H9 (cell line): ENCODE results near the gene EFCAB6. TPM values are rescaled to one million over a fixed set of nuclear protein-coding genes. Genes with fewer than 3 reads are reported as not detected.

Experiments
- DNase-seq: peaks from one replicate; pipeline ENCODE4 v3.0.0-alpha.2; 2017
- H2AFZ ChIP-seq: one replicate; pipeline ENCODE4 v1.6.1; 2013; ENCODE audit warnings: mild to moderate bottlenecking, low read length, control low read depth, moderate library complexity
- H2AK5ac ChIP-seq: 2 replicates; pipeline ENCODE4 v1.6.1; 2013; ENCODE audit warnings: low read length, control low read depth, mixed read lengths; ENCODE audit not compliant: insufficient read length
- H2BK120ac ChIP-seq: one replicate; pipeline ENCODE4 v1.6.1; 2013; ENCODE audit warnings: low read depth, mild to moderate bottlenecking, low read length, control low read depth, inconsistent platforms; ENCODE audit not compliant: poor library complexity, severe bottlenecking
- H2BK12ac ChIP-seq: 2 replicates; pipeline ENCODE4 v1.6.1; 2013; ENCODE audit warnings: low read length, control low read depth, mixed read lengths, low read depth; ENCODE audit not compliant: insufficient read length
- H2BK15ac ChIP-seq: 2 replicates; pipeline ENCODE4 v1.6.1; 2013; ENCODE audit warnings: low read depth, low read length, control low read depth
- H2BK20ac ChIP-seq: one replicate; pipeline ENCODE4 v1.6.1; 2013; ENCODE audit warnings: low read depth, mild to moderate bottlenecking, low read length, control low read depth, inconsistent platforms; ENCODE audit not compliant: poor library complexity, severe bottlenecking
- H2BK5ac ChIP-seq: 2 replicates; pipeline ENCODE4 v1.6.1; 2013; ENCODE audit warnings: low read length, control low read depth, mixed read lengths; ENCODE audit not compliant: insufficient read length
- H3K14ac ChIP-seq: 2 replicates; pipeline ENCODE4 v1.6.1; 2013; ENCODE audit warnings: low read length, control low read depth; ENCODE audit not compliant: insufficient read depth
- H3K18ac ChIP-seq: 2 replicates; pipeline ENCODE4 v1.6.1; 2013; ENCODE audit warnings: low read depth, mild to moderate bottlenecking, mixed read lengths, low read length, control low read depth; ENCODE audit not compliant: insufficient read length
- H3K23ac ChIP-seq: 2 replicates; pipeline ENCODE4 v1.6.1; 2013; ENCODE audit warnings: low read length, control low read depth, mixed read lengths, low read depth; ENCODE audit not compliant: insufficient read length
- H3K23me2 ChIP-seq: 2 replicates; pipeline ENCODE4 v1.6.1; 2013; ENCODE audit warnings: low read depth, mild to moderate bottlenecking, mixed read lengths, low read length, control low read depth; ENCODE audit not compliant: insufficient read length, poor library complexity, severe bottlenecking
- H3K27ac ChIP-seq: 2 replicates; pipeline ENCODE4 v1.5.1; 2013; ENCODE audit warnings: low read length, control low read depth, mixed read lengths, low read depth; ENCODE audit not compliant: insufficient read length
- H3K27me3 ChIP-seq: 2 replicates; pipeline ENCODE4 v1.6.1; 2013; ENCODE audit warnings: low read length, control low read depth, inconsistent platforms; ENCODE audit not compliant: insufficient read depth
- H3K4ac ChIP-seq: 2 replicates; pipeline ENCODE4 v1.6.1; 2013; ENCODE audit warnings: low read depth, mild to moderate bottlenecking, control low read depth, inconsistent platforms, low read length, moderate library complexity
- H3K4me1 ChIP-seq: 2 replicates; pipeline ENCODE4 v1.6.1; 2013; ENCODE audit warnings: low read length, control low read depth, inconsistent platforms; ENCODE audit not compliant: insufficient read depth
- H3K4me2 ChIP-seq: 2 replicates; pipeline ENCODE4 v1.6.1; 2013; ENCODE audit warnings: low read length, control low read depth, mixed read lengths; ENCODE audit not compliant: insufficient read length, insufficient read depth
- H3K56ac ChIP-seq: 2 replicates; pipeline ENCODE4 v1.6.1; 2013; ENCODE audit warnings: low read depth, mild to moderate bottlenecking, mixed read lengths, low read length, control low read depth; ENCODE audit not compliant: insufficient read length
- H3K79me1 ChIP-seq: 2 replicates; pipeline ENCODE4 v1.6.1; 2013; ENCODE audit warnings: low read depth, mild to moderate bottlenecking, moderate library complexity, low read length, control low read depth, inconsistent platforms; ENCODE audit not compliant: insufficient read depth, poor library complexity, severe bottlenecking
- H3K79me2 ChIP-seq: 2 replicates; pipeline ENCODE4 v1.6.1; 2013; ENCODE audit warnings: low read length, control low read depth, inconsistent platforms; ENCODE audit not compliant: insufficient read depth
- H3K9ac ChIP-seq: 2 replicates; pipeline ENCODE4 v1.6.1; 2013; ENCODE audit warnings: low read length, control low read depth, mixed read lengths; ENCODE audit not compliant: insufficient read length; ENCODE audit errors: extremely low read depth
- H3K9me3 ChIP-seq: one replicate; pipeline ENCODE4 v1.6.1; 2013; ENCODE audit warnings: low read depth, low read length, inconsistent platforms; ENCODE audit not compliant: control insufficient read depth
- H3T11ph ChIP-seq: one replicate; pipeline ENCODE4 v1.6.1; 2013; ENCODE audit warnings: mild to moderate bottlenecking, low read length, control low read depth, inconsistent platforms
- H4K20me1 ChIP-seq: one replicate; pipeline ENCODE4 v1.6.1; 2013; ENCODE audit not compliant: control insufficient read depth, insufficient read length, insufficient read depth
- H4K5ac ChIP-seq: 2 replicates; pipeline ENCODE4 v1.6.1; 2013; ENCODE audit warnings: low read depth, mild to moderate bottlenecking, mixed read lengths, low read length, control low read depth; ENCODE audit not compliant: insufficient read length
- H4K8ac ChIP-seq: replicated peaks from 2 replicates; pipeline ENCODE4 v1.6.1; 2013; ENCODE audit warnings: low read length, control low read depth, mixed read lengths, low read depth; ENCODE audit not compliant: insufficient read length
- H4K91ac ChIP-seq: 2 replicates; pipeline ENCODE4 v1.6.1; 2013; ENCODE audit warnings: low read depth, mild to moderate bottlenecking, moderate library complexity, mixed read lengths, low read length, control low read depth; ENCODE audit not compliant: insufficient read length
- H3K27ac Mint-ChIP-seq, 3 experiments: 2 replicates in 2 of 3; 3 replicates in 1 of 3; pipeline ENCODE4 v1.8.0; 2020 to 2021; ENCODE audit warnings: mixed read lengths in 3 of 3, mild to moderate bottlenecking in 1 of 3, moderate library complexity in 1 of 3
- H3K27me3 Mint-ChIP-seq: 2 replicates; pipeline ENCODE4 v1.8.0; 2021; ENCODE audit warnings: low read depth, mild to moderate bottlenecking, moderate library complexity, mixed read lengths
- H3K36me3 Mint-ChIP-seq, 3 experiments: 2 replicates in 2 of 3; 3 replicates in 1 of 3; pipeline ENCODE4 v1.8.0; 2020 to 2021; ENCODE audit warnings: low read depth in 3 of 3, mixed read lengths in 3 of 3; ENCODE audit not compliant: insufficient read depth in 1 of 3
- H3K4me1 Mint-ChIP-seq, 2 experiments: 2 replicates each; pipeline ENCODE4 v1.8.0; 2020; ENCODE audit warnings: mixed read lengths in 2 of 2
- H3K4me3 Mint-ChIP-seq, 2 experiments: 2 replicates in 1 of 2; 3 replicates in 1 of 2; pipeline ENCODE4 v1.8.0; 2020 to 2021; ENCODE audit warnings: mild to moderate bottlenecking in 2 of 2, mixed read lengths in 2 of 2, moderate library complexity in 1 of 2
- H3K9me3 Mint-ChIP-seq, 2 experiments: 2 replicates in 1 of 2; 3 replicates in 1 of 2; pipeline ENCODE4 v1.8.0; 2020; ENCODE audit warnings: mild to moderate bottlenecking in 2 of 2, mixed read lengths in 2 of 2, moderate library complexity in 1 of 2
- CTCF ChIP-seq: fragments of 200-600 bp; sonication (generic); conservative IDR thresholded peaks from 3 replicates; pipeline ENCODE4 v1.8.0; 2021; ENCODE audit warnings: antibody characterized with exemption, mild to moderate bottlenecking
- WGBS: extraction: QIAGEN DNeasy Blood & Tissue Kit; methylation state at CpG from one replicate; pipeline ENCODE4 v1.1.7; 2013; ENCODE audit warnings: missing lambda C conversion rate, low lambda C conversion rate, mixed read lengths; ENCODE audit not compliant: insufficient read length; ENCODE audit errors: extremely low coverage; 5-methylcytosine and 5-hydroxymethylcytosine counted together
- total RNA-seq: library from RNA; stranded (reverse); gene quantifications from 2 replicates; pipeline ENCODE4 v1.2.1, GENCODE V29; 2021

Gene EFCAB6
- total RNA-seq, 1 experiment from 2014 or later = 0.31 TPM

GRCh38 chr22:43802897-43803495 is 9.1 kb downstream of the EFCAB6 start:
- Histone ChIP-seq H3K4ac (no peak overlapping the region), H3K18ac (no peak overlapping the region), H2BK15ac (no peak overlapping the region), H2BK120ac (no peak overlapping the region), H3K4me2 (no peak overlapping the region), H3K14ac (no peak overlapping the region), H2BK12ac (no peak overlapping the region), H3K9me3 (no peaks in the 10 kb centered on the region), H4K20me1 (no peaks in the 10 kb centered on the region), H4K8ac (no peak overlapping the region), H3K9ac (no peak overlapping the region), H3K23ac (no peak overlapping the region), H2BK20ac (no peak overlapping the region), H3K23me2 (no peaks in the 10 kb centered on the region), H2AFZ (no peak overlapping the region), H4K5ac (no peak overlapping the region), H3T11ph (no peak overlapping the region), H3K79me1 (no peaks in the 10 kb centered on the region), H3K79me2 (no peaks in the 10 kb centered on the region), H3K27ac (no peak overlapping the region), H2AK5ac (no peak overlapping the region), H2BK5ac (no peak overlapping the region), H4K91ac (no peak overlapping the region), H3K27me3 (no peaks in the 10 kb centered on the region), H3K4me1 (no peaks in the 10 kb centered on the region), H3K56ac (no peak overlapping the region)
- no peak for DNase-seq
- WGBS = no CpG with 5 or more reads among the region's 5 CpGs
- peaks cover 0 to 3% of the 10 kb centered on the region in 2 experiments; a peak in 1 of 4 replicates for H3K4me1 Mint-ChIP-seq
- TF ChIP-seq CTCF = no peak
- peaks cover 24% of the 10 kb centered on the region for H3K27me3 Mint-ChIP-seq
- H3K36me3 Mint-ChIP-seq = no peaks in the 10 kb centered on the region; a peak in 1 of 7 replicates
- no peak overlapping the region for H3K27ac Mint-ChIP-seq
- H3K9me3 Mint-ChIP-seq = peaks cover 3 to 4% of the 10 kb centered on the region in 2 experiments; a peak in 4 of 5 replicates
- H3K4me3 Mint-ChIP-seq = no peak overlapping the region
